GM23248 (cell line): ENCODE measurements around the gene KCTD1. TPM values are rescaled to one million over a fixed set of nuclear protein-coding genes. Genes with fewer than 3 reads are reported as not detected.

Experiments used
- DNase-seq: peaks from one replicate; pipeline ENCODE4 v3.0.0-alpha.2; 2015
- H2AFZ ChIP-seq: fragments of 200-600 bp; sonication (generic); 2 replicates; pipeline ENCODE4 v1.6.1; 2016; ENCODE audit warnings: antibody characterized with exemption
- H3F3A ChIP-seq: fragments of 200-600 bp; sonication (generic); 2 replicates; pipeline ENCODE4 v1.6.1; 2016; ENCODE audit warnings: mild to moderate bottlenecking, antibody characterized with exemption, mixed run types; ENCODE audit not compliant: insufficient read depth
- H3K27ac ChIP-seq: fragments of 200-600 bp; sonication (generic); 2 replicates; pipeline ENCODE4 v1.5.1; 2016; ENCODE audit warnings: mild to moderate bottlenecking
- H3K27me3 ChIP-seq: fragments of 200-600 bp; sonication (generic); replicated peaks from 2 replicates; pipeline ENCODE4 v1.6.1; 2016; ENCODE audit warnings: mild to moderate bottlenecking; ENCODE audit not compliant: insufficient read depth
- H3K36me3 ChIP-seq: fragments of 200-600 bp; sonication (generic); 2 replicates; pipeline ENCODE4 v1.6.1; 2016; ENCODE audit warnings: low read depth, mild to moderate bottlenecking
- H3K4me1 ChIP-seq: fragments of 200-600 bp; sonication (generic); 2 replicates; pipeline ENCODE4 v1.6.1; 2016; ENCODE audit warnings: mild to moderate bottlenecking; ENCODE audit not compliant: insufficient read depth
- H3K4me2 ChIP-seq: fragments of 200-600 bp; sonication (generic); one replicate; pipeline ENCODE4 v1.6.1; 2016; ENCODE audit warnings: mild to moderate bottlenecking; ENCODE audit not compliant: unreplicated experiment
- H3K4me3 ChIP-seq: fragments of 200-600 bp; sonication (generic); 2 replicates; pipeline ENCODE4 v1.5.1; 2016; ENCODE audit warnings: mild to moderate bottlenecking
- H3K79me2 ChIP-seq: fragments of 200-600 bp; sonication (generic); 2 replicates; pipeline ENCODE4 v1.6.1; 2016; ENCODE audit warnings: mild to moderate bottlenecking; ENCODE audit not compliant: insufficient read depth
- H3K9ac ChIP-seq: fragments of 200-600 bp; sonication (generic); 2 replicates; pipeline ENCODE4 v1.6.1; 2016; ENCODE audit warnings: mild to moderate bottlenecking
- H3K9me2 ChIP-seq: fragments of 200-600 bp; sonication (generic); 2 replicates; pipeline ENCODE4 v1.6.1; 2016; ENCODE audit warnings: mixed run types, mild to moderate bottlenecking, moderate library complexity; ENCODE audit not compliant: insufficient read depth
- H3K9me3 ChIP-seq: fragments of 200-600 bp; sonication (generic); one replicate; pipeline ENCODE4 v1.6.1; 2017; ENCODE audit warnings: low read depth
- H4K20me1 ChIP-seq: fragments of 200-600 bp; sonication (generic); 2 replicates; pipeline ENCODE4 v1.6.0; 2016; ENCODE audit not compliant: insufficient read depth
- EZH2 ChIP-seq: fragments of 200-600 bp; sonication (generic); IDR thresholded peaks from 2 replicates; pipeline ENCODE4 v1.6.1; 2018; ENCODE audit warnings: antibody characterized with exemption, mild to moderate bottlenecking; ENCODE audit not compliant: insufficient read depth, poor library complexity, severe bottlenecking
- EZH2phosphoT487 ChIP-seq: fragments of 200-600 bp; sonication (generic); IDR thresholded peaks from 2 replicates; pipeline ENCODE4 v1.6.1; 2018; ENCODE audit warnings: antibody characterized with exemption, moderate library complexity, mild to moderate bottlenecking, low read depth; ENCODE audit not compliant: insufficient read depth
- WGBS, 2 experiments: methylation state at CpG; one replicate each; pipeline ENCODE4 v1.1.6; 2015 to 2017; ENCODE audit warnings: low lambda C conversion rate in 2 of 2, low coverage in 1 of 2; ENCODE audit errors: missing lambda C conversion rate in 2 of 2; 5-methylcytosine and 5-hydroxymethylcytosine counted together
- in situ Hi-C: fragments of 300-500 bp; cut with MboI; formaldehyde crosslinking; loops from 2 replicates; pipeline ENCODE4 v1.15.0; 2020
- polyA plus RNA-seq: library from polyadenylated mRNA; unstranded; fragments of >200 nt; fragmentation: Nextera tagmentation; extraction: Ambion mirVana; gene quantifications from 2 replicates; pipeline ENCODE4 v1.2.1, GENCODE V29; 2016
- total RNA-seq: library from RNA; depleted of rRNA; stranded (reverse); fragments of >200 nt; shearing (Covaris generic); gene quantifications from 2 replicates; pipeline ENCODE4 v1.2.3, GENCODE V29; 2014

KCTD1 gene
- total and polyA plus RNA-seq, 2 experiments from 2014 or later = 5.7 to 17.9 TPM

GRCh38 chr18:26543373-26543772 is 5.0 kb downstream of the KCTD1 start:
- no peak overlapping the region for H2AFZ ChIP-seq
- H3K9ac ChIP-seq = no peak overlapping the region
- WGBS, 2 experiments = 36 to 59% methylated on average over 1 of the region's 1 CpG
- no peaks in the 10 kb centered on the region for H3K27me3 ChIP-seq
- H3K4me1 ChIP-seq = peaks cover 32% of the 10 kb centered on the region
- H3F3A ChIP-seq = peaks cover 11% of the 10 kb centered on the region; the same call in 1 of the 2 replicates
- no peak for DNase-seq
- no peaks in the 10 kb centered on the region for H3K9me3 ChIP-seq
- 0 out of 2 replicates have a peak, but pooled peaks cover 8% of the 10 kb centered on the region for H4K20me1 ChIP-seq
- H3K9me2 ChIP-seq = no peaks in the 10 kb centered on the region
- no peak overlapping the region for H3K4me2 ChIP-seq
- H3K36me3 ChIP-seq = no peaks in the 10 kb centered on the region
- H3K27ac ChIP-seq = no peak overlapping the region
- no peak overlapping the region for H3K4me3 ChIP-seq
- TF ChIP-seq EZH2 (no peak), EZH2phosphoT487 (no peak)
- in situ Hi-C loops = no loop called here
- H3K79me2 ChIP-seq = peaks cover 70% of the 10 kb centered on the region

- Histone ChIP-seq H3K4me2 (peak overlapping the region; percentile 24), H3K4me3 (no peak overlapping the region), H3K27me3 (no peaks in the 10 kb centered on the region), H2AFZ (no peak overlapping the region), H3K9ac (no peak overlapping the region), H3K27ac (no peak overlapping the region), H3F3A (peaks cover 25% of the 10 kb centered on the region), H3K79me2 (peaks cover 75% of the 10 kb centered on the region), H3K4me1 (peaks cover 33% of the 10 kb centered on the region), H3K36me3 (no peaks in the 10 kb centered on the region), H4K20me1 (0 out of 2 replicates have a peak, but pooled peaks cover 8% of the 10 kb centered on the region), H3K9me2 (no peaks in the 10 kb centered on the region), H3K9me3 (no peaks in the 10 kb centered on the region)
- no peak for TF ChIP-seq EZH2
- TF ChIP-seq EZH2phosphoT487 = no peak
- in situ Hi-C loops = no loop called here
- peak; percentile 61 for DNase-seq
- 64 to 65% methylated on average over 6 of the region's 6 CpGs for WGBS, 2 experiments
Measured at GRCh38 chr18:26540043-26540628, 8.2 kb downstream of the KCTD1 start.

GRCh38 chr18:26538524-26538923 is 9.8 kb downstream of the KCTD1 start:
- Histone ChIP-seq H3K4me1 (peaks cover 23% of the 10 kb centered on the region), H3K9me3 (no peaks in the 10 kb centered on the region), H3K36me3 (no peaks in the 10 kb centered on the region), H3K4me2 (no peak overlapping the region), H3K9me2 (no peaks in the 10 kb centered on the region), H3K27me3 (no peaks in the 10 kb centered on the region), H3K79me2 (peaks cover 69% of the 10 kb centered on the region), H2AFZ (no peak overlapping the region), H3K9ac (no peak overlapping the region), H4K20me1 (no peaks in the 10 kb centered on the region), H3K27ac (no peak overlapping the region), H3F3A (peaks cover 19% of the 10 kb centered on the region), H3K4me3 (no peak overlapping the region)
- in situ Hi-C loops = no loop called here
- 94 to 100% methylated on average over 2 of the region's 2 CpGs for WGBS, 2 experiments
- TF ChIP-seq EZH2 (no peak), EZH2phosphoT487 (no peak)
- DNase-seq = no peak

DNA sequence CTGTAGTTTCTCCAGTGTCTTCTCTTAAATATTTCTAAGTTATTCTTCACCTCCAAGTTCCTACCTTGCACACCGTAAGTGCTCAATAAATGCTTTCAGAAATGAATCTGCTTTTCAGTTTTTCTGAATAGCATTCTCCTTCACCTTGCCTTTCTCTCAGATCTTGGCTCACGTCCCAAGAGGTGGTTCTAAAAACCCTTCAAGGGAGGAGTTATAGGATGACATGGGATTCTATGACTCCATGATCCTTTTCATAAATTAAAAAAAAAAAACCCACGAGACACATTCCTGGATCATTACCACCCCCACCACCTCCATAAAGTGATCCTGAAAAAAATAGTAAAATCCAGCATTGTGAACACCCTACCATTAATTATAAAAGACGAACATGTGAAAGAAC is 11.7 kb downstream of the KCTD1 start:
- TF ChIP-seq EZH2 (no peak), EZH2phosphoT487 (no peak)
- in situ Hi-C loops = no loop called here
- DNase-seq = no peak

More for the DNA sequence above, 11.7 kb downstream of the KCTD1 start:
- Histone ChIP-seq H3K27me3 (no peaks in the 10 kb centered on the region), H4K20me1 (no peaks in the 10 kb centered on the region), H3K4me3 (no peak overlapping the region), H3K9me2 (no peaks in the 10 kb centered on the region), H3K9me3 (no peaks in the 10 kb centered on the region), H3K79me2 (peaks cover 55% of the 10 kb centered on the region), H3K36me3 (no peaks in the 10 kb centered on the region), H2AFZ (no peak overlapping the region), H3K9ac (no peak overlapping the region), H3K4me1 (peaks cover 23% of the 10 kb centered on the region), H3K4me2 (peak overlapping the region; percentile 38), H3F3A (peaks cover 19% of the 10 kb centered on the region), H3K27ac (0 out of 2 replicates have a peak overlapping the region, but pooled peaks have one; percentile 38)
- WGBS, 2 experiments = 92 to 93% methylated on average over 4 of the region's 4 CpGs
